Measurements from ENCODE around the gene LSP1.

GRCh38 chr11:1930462-1930830 is 77.6 kb downstream of the LSP1 start:
- no peak for TF ChIP-seq CTCF (IDR thresholded peaks at IDR 0.05)
- no peak for TF ChIP-seq POLR2A (IDR thresholded peaks at IDR 0.05)

All from adrenal gland (tissue), 5 donors.